GM19438 (cell line): ENCODE measurements around the gene SCLY.
"Not testable (repeated sequence)": the region's sequence is repeated elsewhere in the genome, so short reads cannot be mapped to it uniquely, and the experiment has no call there.

Experiments used
- ATAC-seq: cut with Tn5 transposase; IDR thresholded peaks from one replicate; pipeline ENCODE4 v1.9.1; 2021; ENCODE audit warnings: low read depth; ENCODE audit not compliant: unreplicated experiment

Gene SCLY

DNA sequence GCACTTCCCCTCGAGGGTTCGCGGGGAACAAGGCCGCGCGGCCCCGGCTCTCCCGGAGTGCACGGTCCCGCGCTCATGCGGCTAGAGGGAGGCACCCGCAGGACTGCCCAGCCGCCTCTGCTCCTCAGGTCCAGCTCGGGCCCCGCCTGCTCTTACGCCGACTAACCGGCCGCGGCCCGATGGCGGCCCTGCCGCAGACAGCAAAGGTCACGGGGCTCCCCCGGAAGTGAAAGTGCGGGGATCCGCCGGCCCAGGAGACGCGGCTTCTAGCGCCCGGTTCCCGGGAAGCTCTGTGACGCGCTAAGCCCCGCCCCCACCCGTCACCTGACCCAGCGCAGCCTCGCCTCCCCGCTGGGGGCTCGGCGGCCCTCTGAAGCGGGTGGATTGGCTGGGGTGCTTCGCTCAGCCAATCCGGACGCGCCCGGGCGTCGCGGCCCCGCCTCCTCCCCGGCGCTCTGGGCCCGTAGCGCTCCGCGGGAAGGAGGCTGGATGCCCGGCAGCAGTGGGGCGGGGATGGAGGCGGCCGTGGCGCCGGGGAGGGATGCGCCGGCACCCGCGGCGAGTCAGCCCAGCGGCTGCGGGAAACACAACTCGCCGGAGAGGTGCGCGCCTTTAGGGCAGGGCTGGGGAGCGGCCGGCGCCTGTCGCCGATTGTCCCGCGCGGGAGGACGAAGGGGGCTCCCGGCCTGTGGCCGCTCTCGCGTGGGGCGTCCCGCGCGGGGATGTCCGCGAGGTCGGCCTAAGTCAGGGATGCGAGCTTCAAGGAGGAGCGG lies at the start of gene SCLY:
SCLY (plus strand) TSS at position 460 of the 773 bp plus-strand sequence; CDS start at position 514, 54 bp downstream.
- ATAC-seq, result peak; percentile 92

GRCh38 chr2:238013806-238014205 lies 47.0 kb upstream of the SCLY start:
- no peak for ATAC-seq

- no peak for ATAC-seq
Observed at GRCh38 chr2:238015705-238016104, 45.1 kb upstream of the SCLY start.

- no peak for ATAC-seq
Observed at GRCh38 chr2:238016526-238016925, 44.3 kb upstream of the SCLY start.

DNA sequence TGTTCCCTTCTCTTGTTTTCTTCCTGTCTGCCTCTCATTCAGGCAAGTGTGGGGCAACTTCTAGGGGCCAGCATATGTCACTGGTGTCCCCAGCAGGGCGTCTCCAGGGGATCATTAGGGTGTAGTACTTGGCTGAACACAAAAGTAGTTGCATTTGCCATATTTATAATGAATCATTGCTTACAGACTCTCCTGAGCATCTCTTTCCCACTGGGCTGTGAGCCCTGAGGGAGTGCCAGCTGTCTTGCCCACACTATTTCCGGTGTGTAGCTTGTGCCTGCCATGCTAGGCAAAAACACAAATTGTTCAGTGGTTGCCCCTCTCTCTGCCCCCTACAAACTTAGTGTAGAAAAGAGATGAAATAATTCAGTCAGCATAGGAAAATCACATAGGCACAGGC lies 40.8 kb upstream of the SCLY start:
- ATAC-seq, result no peak

GRCh38 chr2:238020816-238021215 lies 40.0 kb upstream of the SCLY start:
- ATAC-seq, result no peak

DNA sequence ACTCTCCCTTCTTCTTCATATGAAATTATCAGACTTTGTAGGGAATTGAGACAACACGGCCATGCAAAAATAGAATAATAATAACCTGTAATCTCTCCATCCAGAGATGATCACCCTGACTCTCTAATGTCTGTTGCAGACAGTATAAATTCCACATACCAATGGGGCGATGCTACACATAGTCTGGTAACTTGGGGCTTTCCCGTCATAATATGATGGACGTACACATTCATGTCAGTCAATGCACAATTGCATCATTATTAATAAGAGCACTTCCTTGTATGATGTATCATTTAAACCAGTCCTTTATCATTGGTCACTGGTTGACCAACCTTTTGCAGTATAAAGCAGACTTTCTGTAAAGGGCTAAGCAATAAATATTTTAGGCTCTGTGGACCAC lies 39.5 kb upstream of the SCLY start:
- ATAC-seq, result no peak

GRCh38 chr2:238022594-238023157 lies 38.1 kb upstream of the SCLY start:
- no peak for ATAC-seq

- no peak for ATAC-seq
Observed at GRCh38 chr2:238023608-238024007, 37.2 kb upstream of the SCLY start.

- ATAC-seq, result no peak
Observed at GRCh38 chr2:238024986-238025385, 35.8 kb upstream of the SCLY start.

DNA sequence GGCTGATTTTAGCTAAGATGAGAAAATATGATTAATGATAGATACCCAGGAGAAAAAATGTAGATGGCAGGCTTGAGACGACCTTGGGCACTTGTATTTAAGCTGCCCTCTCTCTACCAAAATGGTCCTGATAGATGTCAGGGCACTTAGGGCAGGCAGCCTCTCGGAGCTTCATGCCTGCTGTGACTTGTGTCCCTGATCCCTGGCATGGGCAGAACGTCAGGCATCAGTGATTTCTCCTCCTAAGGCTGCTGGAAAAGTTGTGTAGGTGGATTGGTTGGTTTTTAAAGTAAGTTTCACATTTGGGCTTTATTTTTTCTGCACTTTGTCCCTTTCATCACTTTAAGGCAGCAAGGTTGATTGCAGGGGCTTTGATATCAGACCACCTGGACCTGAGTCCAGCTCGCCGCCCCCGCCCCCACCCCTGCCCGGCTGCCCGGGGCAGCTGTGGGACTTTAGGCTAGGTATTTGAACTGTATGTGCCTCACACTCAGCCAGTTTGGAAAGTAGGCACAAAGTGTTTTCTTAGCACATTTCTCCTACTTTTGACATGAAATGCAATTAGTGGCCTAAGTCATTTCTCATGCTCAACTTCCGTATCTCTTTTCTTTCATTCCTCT lies 35.0 kb upstream of the SCLY start:
- no peak for ATAC-seq

DNA sequence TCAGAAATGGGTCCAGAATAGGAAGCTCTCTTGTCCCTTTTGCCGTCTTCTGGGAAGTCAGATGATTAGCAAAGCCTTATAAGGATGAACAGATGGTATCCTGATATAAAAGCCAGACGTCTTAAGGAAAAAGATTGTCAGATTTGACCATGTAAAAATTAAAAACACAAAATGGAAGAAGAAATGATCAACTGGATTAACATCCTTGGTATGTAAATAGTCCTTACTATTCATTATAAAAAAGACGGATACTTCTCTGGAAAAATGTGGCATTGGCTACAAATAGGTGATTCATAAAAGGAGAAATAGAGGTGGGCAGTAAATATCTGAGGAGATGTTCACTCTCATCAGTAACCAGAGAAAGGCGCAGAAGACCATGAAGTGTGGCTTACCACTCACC lies 33.7 kb upstream of the SCLY start:
- ATAC-seq, result no peak

DNA sequence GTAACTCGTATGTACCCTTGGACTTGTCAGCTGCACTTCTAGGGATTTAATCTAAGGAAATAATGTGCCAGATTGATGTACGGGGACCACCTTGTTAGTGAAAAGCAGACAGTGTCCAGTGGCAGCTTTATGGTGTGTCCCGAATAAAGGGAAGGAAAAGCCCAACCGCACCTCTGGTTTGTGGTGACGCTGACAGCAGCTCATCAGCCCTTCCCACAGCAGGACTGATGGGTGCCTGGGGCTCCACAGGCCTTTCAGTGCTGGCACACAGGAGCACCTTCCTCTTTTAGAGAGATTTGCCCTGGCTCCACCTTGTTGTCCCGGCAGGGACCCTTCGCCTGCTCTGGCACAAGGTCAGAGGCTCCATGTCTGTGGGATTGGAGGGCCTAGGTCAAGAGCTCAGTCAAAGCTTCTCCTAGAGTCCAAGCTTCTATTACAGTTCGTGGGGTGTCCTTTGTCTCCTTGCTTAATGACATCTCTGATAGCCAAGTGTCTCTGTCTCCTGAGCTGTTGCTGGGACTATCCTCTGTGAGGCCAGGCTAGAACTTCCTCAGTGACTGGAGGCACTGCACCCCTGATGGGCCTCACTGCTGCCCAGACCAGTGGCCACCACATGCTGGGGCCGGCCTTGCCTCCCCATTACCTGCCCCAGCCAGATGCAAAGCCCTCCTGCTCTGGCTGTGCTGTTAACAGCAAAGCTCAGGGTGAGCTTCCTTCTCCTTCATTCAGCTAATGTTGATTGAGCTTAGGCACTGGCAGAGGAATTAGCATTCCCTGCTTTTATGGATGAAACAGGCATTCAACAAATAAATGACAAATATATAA lies 33.0 kb upstream of the SCLY start:
- no peak for ATAC-seq

- ATAC-seq, result no peak
Observed at GRCh38 chr2:238029853-238030252, 30.9 kb upstream of the SCLY start.

DNA sequence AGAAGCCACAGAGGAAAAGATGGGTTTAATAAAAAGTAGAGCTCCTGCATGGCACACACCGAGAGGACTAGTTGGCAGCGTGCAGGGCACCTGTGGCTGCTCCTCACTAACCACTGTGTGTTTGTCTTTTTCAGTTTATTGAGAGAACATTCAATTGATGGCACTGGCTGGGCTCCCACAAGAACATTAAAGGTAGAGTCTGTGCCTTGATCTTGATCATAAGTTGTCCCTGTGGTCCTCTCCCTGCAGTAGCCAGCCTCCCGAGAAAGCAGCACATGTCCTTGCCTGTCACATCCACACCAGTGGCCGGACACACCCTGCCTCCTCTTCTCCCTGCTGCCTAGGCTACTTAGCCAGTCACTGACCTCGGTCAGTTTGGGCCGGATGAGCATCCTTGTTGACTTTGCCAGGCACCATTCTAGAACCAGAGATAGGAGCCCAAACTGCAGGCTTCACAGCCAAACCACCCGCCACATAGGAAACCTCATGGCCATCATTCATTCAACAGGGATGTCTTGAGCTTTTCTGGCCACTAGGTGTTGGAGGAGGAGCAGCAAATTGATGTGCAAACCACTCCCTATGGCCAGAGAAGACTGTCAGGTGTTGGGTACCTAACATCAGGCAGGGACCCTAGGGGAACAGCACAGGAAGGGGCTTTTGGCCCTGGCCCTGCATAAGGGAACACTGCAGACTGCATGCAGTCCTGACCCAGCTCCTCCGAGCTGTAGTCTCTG lies 30.2 kb upstream of the SCLY start:
- no peak for ATAC-seq

GRCh38 chr2:238031751-238032150 lies 29.1 kb upstream of the SCLY start:
- no peak for ATAC-seq

- no peak for ATAC-seq
Observed at GRCh38 chr2:238032755-238033337, 28.0 kb upstream of the SCLY start.

- not testable (repeated sequence) for ATAC-seq
Observed at GRCh38 chr2:238033991-238034390, 26.8 kb upstream of the SCLY start.

GRCh38 chr2:238038203-238038602 lies 22.6 kb upstream of the SCLY start:
- ATAC-seq, result no peak

DNA sequence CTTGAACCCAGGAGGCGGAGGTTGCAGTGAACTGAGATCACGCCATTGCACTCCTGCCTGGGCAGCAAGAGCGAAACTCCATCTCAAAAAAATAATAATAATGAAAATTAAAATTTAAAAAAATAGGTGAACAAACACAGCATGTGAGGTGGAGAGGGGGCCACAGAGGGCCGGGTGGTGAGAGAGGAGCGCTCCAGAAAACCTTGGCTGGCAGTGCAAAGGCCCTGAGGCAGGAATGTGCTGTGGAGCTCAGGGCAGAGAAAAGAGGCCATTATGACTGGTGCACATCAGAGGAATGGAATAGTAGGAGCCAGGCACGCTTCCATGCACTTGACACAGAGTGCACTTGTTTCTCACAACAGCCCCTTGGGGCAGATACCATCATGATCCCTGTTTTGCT lies 21.6 kb upstream of the SCLY start:
- ATAC-seq, result no peak
